SH-SY5Y (cell line): ENCODE results near the gene KBTBD2.

Experiments used
- GATA2 ChIP-seq: IDR thresholded peaks from 2 replicates; pipeline ENCODE4 v1.6.1; 2011; ENCODE audit warnings: mild to moderate bottlenecking, low read depth, low read length
- GATA3 ChIP-seq: IDR thresholded peaks from 2 replicates; pipeline ENCODE4 v1.6.1; 2011; ENCODE audit warnings: low read depth, mild to moderate bottlenecking, low read length, moderate library complexity

GRCh38 chr7:32846630-32847225 lies 44.8 kb downstream of the KBTBD2 start:
- TF ChIP-seq GATA2 (no peak), GATA3 (no peak)
